Peyer's patch (tissue), 4 donors: Measurements from ENCODE around the gene IL12RB1.

ENCODE experiments used
- CTCF ChIP-seq, 6 experiments: fragments of 450-650 bp in 4 of 6; fragments of 200-600 bp in 2 of 6; sonication (generic) in 1 of 6; IDR thresholded peaks; one replicate each; pipeline ENCODE4 v1.5.1; 2017 to 2019; ENCODE audit warnings: antibody characterized with exemption in 6 of 6, mild to moderate bottlenecking in 3 of 6, moderate library complexity in 1 of 6
- POLR2A ChIP-seq, 2 donors: fragments of 450-650 bp; IDR thresholded peaks; one replicate each; pipeline ENCODE4 v1.5.1; 2017; ENCODE audit warnings: antibody characterized with exemption in 2 of 2, mild to moderate bottlenecking in 2 of 2, moderate library complexity in 2 of 2

GRCh38 chr19:18090545-18091216, 3.9 kb upstream of the IL12RB1 start:
- TF ChIP-seq CTCF (IDR thresholded peaks at IDR 0.05) (no peak), POLR2A (IDR thresholded peaks at IDR 0.05) (no peak)
